ENCODE measurements around the gene RYR1. TPM values are rescaled to one million over a fixed set of nuclear protein-coding genes. Genes with fewer than 3 reads are reported as not detected.
"Not testable (repeated sequence)": the region's sequence is repeated elsewhere in the genome, so short reads cannot be mapped to it uniquely, and the experiment has no call there.

RYR1 gene
- total and polyA plus RNA-seq, 2 experiments from 2014 or later, result 0.07 to 0.21 TPM

DNA sequence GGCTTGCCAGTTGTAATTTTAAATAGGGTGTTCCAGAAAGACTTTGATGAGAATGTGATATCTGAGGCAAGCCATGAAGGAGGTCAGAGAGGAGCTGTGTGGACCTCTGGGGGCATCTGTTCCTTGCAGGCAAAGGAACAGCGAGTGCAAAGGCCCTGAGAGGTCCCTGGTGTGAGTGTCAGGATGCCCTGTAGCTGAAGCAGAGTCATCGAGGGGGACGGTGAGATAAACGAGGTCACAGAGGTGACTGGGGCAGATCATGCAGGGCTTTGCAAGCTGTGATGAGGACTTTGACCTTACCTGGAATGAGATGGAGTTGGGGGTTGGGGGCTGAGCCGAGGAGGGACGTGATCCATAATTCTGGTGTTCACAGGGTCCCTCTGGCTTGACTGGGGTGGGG is 75.0 kb downstream of the RYR1 start:
- Histone ChIP-seq H3K9me3 (ENCODE audit: low read depth) (no peaks in the 10 kb centered on the region), H3K4me2 (no peak overlapping the region), H2AFZ (no peak overlapping the region), H3K4me3 (no peak overlapping the region), H3K9me2 (replicated peaks; ENCODE audit: insufficient read depth) (no peaks in the 10 kb centered on the region), H3K4me1 (ENCODE audit: insufficient read depth) (no peaks in the 10 kb centered on the region), H3K27ac (no peak overlapping the region), H4K20me1 (ENCODE audit: insufficient read depth, poor library complexity, severe bottlenecking) (no peaks in the 10 kb centered on the region), H3K36me3 (replicated peaks; ENCODE audit: insufficient read depth, low read depth) (no peaks in the 10 kb centered on the region), H3K79me2 (no peaks in the 10 kb centered on the region), H3K27me3 (no peaks in the 10 kb centered on the region)
- no peak for TF ChIP-seq EZH2phosphoT487 (IDR thresholded peaks at IDR 0.05; ENCODE audit: low read depth, severe bottlenecking, unreplicated experiment)
- TF ChIP-seq, protein P1, sequence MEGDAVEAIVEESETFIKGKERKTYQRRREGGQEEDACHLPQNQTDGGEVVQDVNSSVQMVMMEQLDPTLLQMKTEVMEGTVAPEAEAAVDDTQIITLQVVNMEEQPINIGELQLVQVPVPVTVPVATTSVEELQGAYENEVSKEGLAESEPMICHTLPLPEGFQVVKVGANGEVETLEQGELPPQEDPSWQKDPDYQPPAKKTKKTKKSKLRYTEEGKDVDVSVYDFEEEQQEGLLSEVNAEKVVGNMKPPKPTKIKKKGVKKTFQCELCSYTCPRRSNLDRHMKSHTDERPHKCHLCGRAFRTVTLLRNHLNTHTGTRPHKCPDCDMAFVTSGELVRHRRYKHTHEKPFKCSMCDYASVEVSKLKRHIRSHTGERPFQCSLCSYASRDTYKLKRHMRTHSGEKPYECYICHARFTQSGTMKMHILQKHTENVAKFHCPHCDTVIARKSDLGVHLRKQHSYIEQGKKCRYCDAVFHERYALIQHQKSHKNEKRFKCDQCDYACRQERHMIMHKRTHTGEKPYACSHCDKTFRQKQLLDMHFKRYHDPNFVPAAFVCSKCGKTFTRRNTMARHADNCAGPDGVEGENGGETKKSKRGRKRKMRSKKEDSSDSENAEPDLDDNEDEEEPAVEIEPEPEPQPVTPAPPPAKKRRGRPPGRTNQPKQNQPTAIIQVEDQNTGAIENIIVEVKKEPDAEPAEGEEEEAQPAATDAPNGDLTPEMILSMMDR (IDR thresholded peaks at IDR 0.05; ENCODE audit: poor library complexity), result no peak
- TF ChIP-seq EZH2 (IDR thresholded peaks at IDR 0.05; ENCODE audit: borderline replicate concordance), result no peak
- DNase-seq (ENCODE audit: low spot score), result no peak
- 65% methylated on average over 6 of the region's 6 CpGs for WGBS (ENCODE audit: low lambda C conversion rate, missing lambda C conversion rate)

DNA sequence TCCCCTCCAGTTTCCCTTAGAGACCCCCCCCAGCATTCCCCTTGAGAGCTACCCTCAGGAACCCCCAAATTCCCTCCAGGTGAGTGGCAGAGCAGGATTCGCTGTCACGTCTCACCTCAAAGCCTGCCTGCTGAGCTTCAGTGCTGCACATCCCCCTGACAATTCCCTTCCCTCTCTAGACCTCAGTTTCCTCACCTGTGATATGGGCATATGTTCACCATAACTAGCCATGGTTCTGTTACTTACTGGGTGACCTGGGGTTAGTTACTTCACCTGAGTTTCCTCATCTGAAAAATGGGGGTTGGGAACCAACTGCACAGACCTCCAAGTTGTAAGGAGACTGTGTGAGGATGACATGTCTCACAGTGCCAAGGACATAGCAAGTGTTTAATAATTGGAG is 75.5 kb downstream of the RYR1 start:
- H3K9me3 ChIP-seq (ENCODE audit: low read depth), result no peaks in the 10 kb centered on the region
- H3K4me2 ChIP-seq, result no peak overlapping the region
- TF ChIP-seq EZH2phosphoT487 (IDR thresholded peaks at IDR 0.05; ENCODE audit: low read depth, severe bottlenecking, unreplicated experiment) (no peak), EZH2 (IDR thresholded peaks at IDR 0.05; ENCODE audit: borderline replicate concordance) (no peak)
- TF ChIP-seq, protein P1 (IDR thresholded peaks at IDR 0.05; ENCODE audit: poor library complexity), result no peak
- 96% methylated on average over 2 of the region's 2 CpGs for WGBS (ENCODE audit: low lambda C conversion rate, missing lambda C conversion rate)
- H3K4me1 ChIP-seq (ENCODE audit: insufficient read depth), result no peaks in the 10 kb centered on the region
- no peak for DNase-seq (ENCODE audit: low spot score)
- H4K20me1 ChIP-seq (ENCODE audit: insufficient read depth, poor library complexity, severe bottlenecking), result no peaks in the 10 kb centered on the region
- no peaks in the 10 kb centered on the region for H3K27me3 ChIP-seq
- no peak overlapping the region for H3K4me3 ChIP-seq
- no peak overlapping the region for H3K27ac ChIP-seq
- no peak overlapping the region for H2AFZ ChIP-seq
- H3K36me3 ChIP-seq (replicated peaks; ENCODE audit: insufficient read depth, low read depth), result no peaks in the 10 kb centered on the region
- H3K79me2 ChIP-seq, result no peaks in the 10 kb centered on the region
- H3K9me2 ChIP-seq (replicated peaks; ENCODE audit: insufficient read depth), result no peaks in the 10 kb centered on the region

DNA sequence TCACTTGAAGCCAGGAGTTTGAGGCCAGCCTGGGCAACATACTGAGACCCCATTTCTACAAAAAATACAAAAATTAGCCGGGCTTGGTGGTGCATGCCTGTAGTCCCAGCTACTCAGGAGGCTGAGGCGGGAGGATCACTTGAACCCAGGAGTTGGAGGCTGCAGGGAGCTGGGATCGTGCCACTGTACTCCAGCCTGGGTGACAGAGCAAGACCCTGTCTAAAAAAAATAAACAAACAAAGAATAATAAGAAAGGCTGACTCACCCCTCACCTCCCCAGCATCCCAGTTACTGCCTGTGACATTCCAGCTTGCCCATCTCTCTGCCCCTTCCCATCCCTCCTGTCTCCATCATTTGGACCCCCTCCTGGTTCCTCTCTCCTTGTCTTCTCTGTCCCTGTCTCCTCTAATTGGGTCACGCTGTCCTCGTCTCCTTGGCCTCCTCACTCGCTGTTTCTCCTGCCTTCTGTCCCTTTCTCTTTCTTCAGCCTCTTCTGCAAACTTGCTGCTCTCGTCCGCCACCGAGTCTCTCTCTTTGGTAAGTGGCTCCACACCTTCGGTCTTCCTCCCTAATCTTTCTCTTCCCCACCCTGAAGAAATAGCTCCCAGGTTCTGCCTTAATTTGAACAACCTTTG is 77.7 kb downstream of the RYR1 start:
- no peak for DNase-seq (ENCODE audit: low spot score)
- Histone ChIP-seq H3K4me3 (no peak overlapping the region), H3K9me3 (ENCODE audit: low read depth) (no peaks in the 10 kb centered on the region), H3K9me2 (replicated peaks; ENCODE audit: insufficient read depth) (no peaks in the 10 kb centered on the region), H3K4me2 (no peak overlapping the region), H3K79me2 (no peaks in the 10 kb centered on the region), H2AFZ (no peak overlapping the region), H4K20me1 (ENCODE audit: insufficient read depth, poor library complexity, severe bottlenecking) (no peaks in the 10 kb centered on the region), H3K36me3 (replicated peaks; ENCODE audit: insufficient read depth, low read depth) (no peaks in the 10 kb centered on the region), H3K4me1 (ENCODE audit: insufficient read depth) (no peaks in the 10 kb centered on the region), H3K27ac (no peak overlapping the region), H3K27me3 (no peaks in the 10 kb centered on the region)
- TF ChIP-seq, protein P1 (IDR thresholded peaks at IDR 0.05; ENCODE audit: poor library complexity), result no peak
- 89% methylated on average over 10 of the region's 10 CpGs for WGBS (ENCODE audit: low lambda C conversion rate, missing lambda C conversion rate)

DNA sequence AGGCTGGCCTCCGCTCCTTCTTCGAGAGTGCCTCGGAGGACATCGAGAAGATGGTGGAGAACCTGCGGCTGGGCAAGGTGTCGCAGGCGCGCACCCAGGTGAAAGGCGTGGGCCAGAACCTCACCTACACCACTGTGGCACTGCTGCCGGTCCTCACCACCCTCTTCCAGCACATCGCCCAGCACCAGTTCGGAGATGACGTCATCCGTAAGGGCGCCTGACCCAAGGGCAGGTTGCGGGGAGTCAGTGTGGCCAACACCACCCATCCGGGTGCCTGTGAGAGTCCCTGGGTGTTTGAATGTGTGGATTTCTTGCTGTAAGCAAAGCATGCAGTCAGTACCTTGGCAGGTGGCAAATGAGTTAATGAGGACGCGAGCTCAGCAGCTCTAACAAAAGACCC is 78.8 kb downstream of the RYR1 start:
- no peak overlapping the region for H3K27ac ChIP-seq
- H3K4me2 ChIP-seq, result no peak overlapping the region
- H3K27me3 ChIP-seq, result no peaks in the 10 kb centered on the region
- no peak for DNase-seq (ENCODE audit: low spot score)
- H3K4me1 ChIP-seq (ENCODE audit: insufficient read depth), result no peaks in the 10 kb centered on the region
- 96% methylated on average over 19 of the region's 19 CpGs for WGBS (ENCODE audit: low lambda C conversion rate, missing lambda C conversion rate)
- no peaks in the 10 kb centered on the region for H3K79me2 ChIP-seq
- H4K20me1 ChIP-seq (ENCODE audit: insufficient read depth, poor library complexity, severe bottlenecking), result no peaks in the 10 kb centered on the region
- H3K9me2 ChIP-seq (replicated peaks; ENCODE audit: insufficient read depth), result no peaks in the 10 kb centered on the region
- TF ChIP-seq EZH2 (IDR thresholded peaks at IDR 0.05; ENCODE audit: borderline replicate concordance) (no peak), EZH2phosphoT487 (IDR thresholded peaks at IDR 0.05; ENCODE audit: low read depth, severe bottlenecking, unreplicated experiment) (no peak)
- TF ChIP-seq, protein P1 (IDR thresholded peaks at IDR 0.05; ENCODE audit: poor library complexity), result no peak
- H2AFZ ChIP-seq, result no peak overlapping the region
- no peaks in the 10 kb centered on the region for H3K36me3 ChIP-seq (replicated peaks; ENCODE audit: insufficient read depth, low read depth)
- H3K4me3 ChIP-seq, result no peak overlapping the region
- H3K9me3 ChIP-seq (ENCODE audit: low read depth), result no peaks in the 10 kb centered on the region

DNA sequence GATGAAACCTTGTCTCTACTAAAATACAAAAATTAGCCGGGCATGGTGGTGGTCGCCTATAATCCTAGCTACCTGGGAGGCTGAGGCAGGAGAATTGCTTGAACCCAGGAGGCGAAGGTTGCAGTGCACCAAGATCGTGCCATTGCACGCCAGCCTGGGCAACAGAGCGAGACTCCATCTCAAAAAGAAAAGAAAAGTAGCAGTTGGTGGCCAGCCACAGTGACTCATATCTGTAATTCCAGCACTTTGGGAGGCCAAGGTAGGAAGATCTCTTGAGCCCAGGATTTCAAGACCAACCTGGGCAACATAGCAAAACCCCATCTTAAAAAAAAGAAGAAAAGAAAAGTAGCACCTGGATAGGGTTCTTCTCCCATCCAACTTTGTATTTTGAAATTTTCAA is 79.7 kb downstream of the RYR1 start:
- H3K27ac ChIP-seq; H3K27me3 ChIP-seq; H3K36me3 ChIP-seq (replicated peaks; ENCODE audit: insufficient read depth, low read depth); H4K20me1 ChIP-seq (ENCODE audit: insufficient read depth, poor library complexity, severe bottlenecking); H3K79me2 ChIP-seq; H2AFZ ChIP-seq; DNase-seq (ENCODE audit: low spot score); H3K9me2 ChIP-seq (replicated peaks; ENCODE audit: insufficient read depth); H3K4me3 ChIP-seq; H3K9me3 ChIP-seq (ENCODE audit: low read depth); H3K4me1 ChIP-seq (ENCODE audit: insufficient read depth); H3K4me2 ChIP-seq: not testable (repeated sequence)
- 97% methylated on average over 6 of the region's 6 CpGs for WGBS (ENCODE audit: low lambda C conversion rate, missing lambda C conversion rate)

Data from hepatocyte (in vitro differentiated cells).